ACC112 (cell line): ENCODE results near the gene MED15.
"Not testable (repeated sequence)": the region's sequence is repeated elsewhere in the genome, so short reads cannot be mapped to it uniquely, and the experiment has no call there.

Source experiments
- H2AFZ ChIP-seq: fragments of 200-600 bp; sonication (generic); one replicate; pipeline ENCODE4 v1.6.0; 2017; ENCODE audit warnings: antibody characterized with exemption, low read length; ENCODE audit not compliant: unreplicated experiment
- H3K27ac ChIP-seq: fragments of 200-600 bp; sonication (generic); 2 replicates; pipeline ENCODE4 v1.5.1; 2014; ENCODE audit warnings: low read depth, mild to moderate bottlenecking, antibody characterized with exemption, low read length, moderate library complexity
- H3K27me3 ChIP-seq: fragments of 200-600 bp; sonication (generic); 2 replicates; pipeline ENCODE4 v1.6.1; 2014; ENCODE audit warnings: mild to moderate bottlenecking, antibody characterized with exemption, low read length, moderate library complexity, mixed read lengths; ENCODE audit not compliant: insufficient read depth
- H3K36me3 ChIP-seq: fragments of 200-600 bp; sonication (generic); 2 replicates; pipeline ENCODE4 v1.6.1; 2016; ENCODE audit warnings: mild to moderate bottlenecking, antibody characterized with exemption, low read length, moderate library complexity, mixed read lengths; ENCODE audit not compliant: insufficient read depth
- H3K4me1 ChIP-seq: fragments of 200-600 bp; sonication (generic); one replicate; pipeline ENCODE4 v1.6.1; 2016; ENCODE audit warnings: low read length, mixed read lengths; ENCODE audit not compliant: insufficient read depth, unreplicated experiment, control insufficient read depth
- H3K4me3 ChIP-seq: fragments of 200-600 bp; sonication (generic); 2 replicates; pipeline ENCODE4 v1.5.1; 2014; ENCODE audit warnings: mild to moderate bottlenecking, low read depth, low read length
- H3K79me2 ChIP-seq: fragments of 200-600 bp; sonication (generic); one replicate; pipeline ENCODE4 v1.6.0; 2016; ENCODE audit warnings: low read length; ENCODE audit not compliant: control insufficient read depth, unreplicated experiment, insufficient read depth

Gene MED15

DNA sequence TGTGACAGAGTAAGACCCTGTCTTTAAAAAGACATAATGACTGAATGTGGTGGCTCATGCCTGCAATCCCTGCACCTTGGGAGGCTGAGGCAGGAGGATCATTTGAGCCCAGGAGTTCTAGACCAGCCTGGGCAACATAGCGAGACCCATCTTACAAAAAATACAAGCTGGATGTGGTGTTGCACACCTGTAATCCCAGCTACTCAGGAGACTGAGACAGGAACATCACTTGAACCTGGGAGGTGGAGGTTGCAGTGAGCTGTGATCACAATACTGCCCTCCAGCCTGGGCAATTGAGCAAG lies 112.4 kb downstream of the MED15 start:
- not testable (repeated sequence) for H3K4me1 ChIP-seq, H2AFZ ChIP-seq, H3K27me3 ChIP-seq, H3K36me3 ChIP-seq, H3K4me3 ChIP-seq, H3K27ac ChIP-seq, H3K79me2 ChIP-seq

- H3K36me3 ChIP-seq: no peaks in the 10 kb centered on the region
- H2AFZ ChIP-seq: no peak overlapping the region
- no peaks in the 10 kb centered on the region for H3K27me3 ChIP-seq
- no peaks in the 10 kb centered on the region for H3K79me2 ChIP-seq
- H3K27ac ChIP-seq: no peak overlapping the region
- H3K4me3 ChIP-seq: no peak overlapping the region
- no peaks in the 10 kb centered on the region for H3K4me1 ChIP-seq
These were observed 113.8 kb downstream of the MED15 start for GRCh38 chr22:20621162-20621561.

- H3K36me3 ChIP-seq: no peaks in the 10 kb centered on the region
- H3K79me2 ChIP-seq: no peaks in the 10 kb centered on the region
- H3K4me1 ChIP-seq: no peaks in the 10 kb centered on the region
These were observed 115.4 kb downstream of the MED15 start for GRCh38 chr22:20622650-20623339.

DNA sequence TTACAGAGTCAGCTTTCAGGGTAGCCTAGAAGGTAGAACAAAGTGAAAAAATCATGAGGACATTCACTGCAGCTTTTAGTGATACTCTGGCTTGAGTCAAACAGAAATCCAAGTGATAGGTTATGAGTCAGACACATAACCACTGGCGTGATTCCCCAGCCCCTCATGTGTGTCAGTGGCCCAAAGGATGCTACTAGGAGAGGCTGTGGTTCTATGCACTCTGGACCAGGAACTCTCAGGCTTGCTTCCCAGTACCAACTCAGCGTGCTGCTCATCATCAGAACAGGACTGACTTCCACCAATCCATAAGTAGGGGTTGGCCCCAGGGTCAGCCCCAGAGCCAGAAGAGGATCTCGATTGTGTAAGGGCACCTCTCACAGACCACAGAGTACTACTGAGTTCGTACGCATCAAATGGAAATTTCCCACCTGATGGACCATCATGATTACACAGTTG lies 116.8 kb downstream of the MED15 start:
- peaks cover 16% of the 10 kb centered on the region for H3K27me3 ChIP-seq

More at GRCh38 chr22:20622650-20623339, 115.4 kb downstream of the MED15 start:
- Histone ChIP-seq H3K27ac (no peak overlapping the region), H3K4me3 (no peak overlapping the region), H3K27me3 (peaks cover 10% of the 10 kb centered on the region), H2AFZ (no peak overlapping the region)

GRCh38 chr22:20625270-20625669 lies 117.9 kb downstream of the MED15 start:
- Histone ChIP-seq H3K4me1 (no peaks in the 10 kb centered on the region), H3K79me2 (no peaks in the 10 kb centered on the region), H3K27me3 (peaks cover 16% of the 10 kb centered on the region), H3K36me3 (no peaks in the 10 kb centered on the region), H3K4me3 (no peak overlapping the region), H2AFZ (no peak overlapping the region), H3K27ac (no peak overlapping the region)

More for the DNA sequence above, 116.8 kb downstream of the MED15 start:
- H2AFZ ChIP-seq: no peak overlapping the region
- no peaks in the 10 kb centered on the region for H3K79me2 ChIP-seq
- no peak overlapping the region for H3K27ac ChIP-seq
- H3K36me3 ChIP-seq: no peaks in the 10 kb centered on the region
- H3K4me3 ChIP-seq: no peak overlapping the region
- H3K4me1 ChIP-seq: no peaks in the 10 kb centered on the region

GRCh38 chr22:20626811-20627210 lies 119.4 kb downstream of the MED15 start:
- H3K4me3 ChIP-seq: no peak overlapping the region
- peaks cover 16% of the 10 kb centered on the region for H3K27me3 ChIP-seq
- no peak overlapping the region for H2AFZ ChIP-seq
- no peak overlapping the region for H3K27ac ChIP-seq
- no peaks in the 10 kb centered on the region for H3K4me1 ChIP-seq
- H3K36me3 ChIP-seq: no peaks in the 10 kb centered on the region
- H3K79me2 ChIP-seq: no peaks in the 10 kb centered on the region

DNA sequence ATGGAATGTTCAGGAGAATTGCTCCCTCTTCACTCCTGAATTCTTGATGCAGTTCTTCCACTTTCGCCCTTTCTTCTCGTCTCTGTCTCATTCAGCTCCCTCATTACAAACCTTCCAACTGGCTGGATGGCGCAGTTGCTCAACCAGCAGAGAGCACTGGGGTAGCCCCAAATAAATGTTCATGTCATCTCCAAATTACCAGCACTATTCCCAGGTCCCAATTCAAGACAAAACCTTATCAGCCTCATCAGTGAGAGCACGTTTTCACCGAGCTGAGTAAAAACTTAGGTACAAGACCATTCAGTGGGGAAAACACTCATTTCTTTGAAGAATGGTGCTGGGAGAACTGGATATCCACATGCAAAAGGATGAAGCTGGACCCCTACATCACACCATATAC lies 120.0 kb downstream of the MED15 start:
- Histone ChIP-seq H3K79me2 (no peaks in the 10 kb centered on the region), H2AFZ (no peak overlapping the region), H3K4me3 (no peak overlapping the region), H3K27me3 (peaks cover 16% of the 10 kb centered on the region), H3K27ac (no peak overlapping the region), H3K4me1 (no peaks in the 10 kb centered on the region), H3K36me3 (no peaks in the 10 kb centered on the region)

DNA sequence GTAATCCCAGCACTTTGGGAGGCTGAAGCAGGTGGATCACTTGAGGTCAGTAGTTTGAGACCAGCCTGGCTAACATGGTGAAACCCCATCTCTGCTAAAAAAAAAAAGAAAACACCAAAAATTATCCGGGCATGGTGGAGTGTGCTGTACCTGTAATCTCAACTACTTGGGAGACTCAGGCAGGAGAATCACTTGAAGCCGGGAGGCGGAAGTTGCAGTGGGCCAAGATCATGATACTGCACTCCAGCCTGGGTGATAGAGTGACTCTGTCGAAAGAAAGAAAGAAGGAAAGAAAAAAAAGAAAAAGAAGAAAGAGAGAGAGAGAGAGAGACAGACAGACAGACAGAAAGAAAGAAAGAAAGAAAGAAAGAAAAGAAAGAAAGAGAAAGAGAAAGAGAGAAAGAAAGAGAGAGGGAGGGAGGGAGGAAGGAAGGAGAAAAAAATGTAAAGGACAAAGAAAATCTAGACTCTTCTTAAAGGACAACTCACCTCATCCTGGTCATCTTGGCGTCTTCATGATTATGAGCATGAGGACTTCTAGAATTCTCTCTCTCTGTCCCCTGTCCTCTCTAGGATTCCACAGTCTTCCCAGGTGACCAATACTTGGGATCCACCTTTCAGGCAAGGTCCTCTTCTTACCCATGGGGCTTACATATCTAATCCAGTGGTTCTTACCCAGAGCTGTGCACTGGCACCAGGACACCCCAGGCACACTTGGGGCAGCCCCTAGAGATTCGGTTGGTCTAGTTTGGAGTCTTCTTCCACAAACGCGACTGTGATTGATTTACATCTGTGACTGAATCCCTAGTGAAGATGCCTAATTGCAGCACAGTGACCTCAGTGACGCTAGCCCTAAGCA lies 120.9 kb downstream of the MED15 start:
- Histone ChIP-seq H3K27me3 (peaks cover 16% of the 10 kb centered on the region), H3K4me1 (no peaks in the 10 kb centered on the region), H2AFZ (no peak overlapping the region), H3K36me3 (no peaks in the 10 kb centered on the region), H3K4me3 (no peak overlapping the region), H3K79me2 (no peaks in the 10 kb centered on the region), H3K27ac (no peak overlapping the region)

GRCh38 chr22:20629401-20629800 lies 122.0 kb downstream of the MED15 start:
- peaks cover 17% of the 10 kb centered on the region for H3K27me3 ChIP-seq
- no peak overlapping the region for H3K27ac ChIP-seq
- no peaks in the 10 kb centered on the region for H3K79me2 ChIP-seq
- no peaks in the 10 kb centered on the region for H3K4me1 ChIP-seq
- no peak overlapping the region for H3K4me3 ChIP-seq
- H3K36me3 ChIP-seq: no peaks in the 10 kb centered on the region
- no peak overlapping the region for H2AFZ ChIP-seq

DNA sequence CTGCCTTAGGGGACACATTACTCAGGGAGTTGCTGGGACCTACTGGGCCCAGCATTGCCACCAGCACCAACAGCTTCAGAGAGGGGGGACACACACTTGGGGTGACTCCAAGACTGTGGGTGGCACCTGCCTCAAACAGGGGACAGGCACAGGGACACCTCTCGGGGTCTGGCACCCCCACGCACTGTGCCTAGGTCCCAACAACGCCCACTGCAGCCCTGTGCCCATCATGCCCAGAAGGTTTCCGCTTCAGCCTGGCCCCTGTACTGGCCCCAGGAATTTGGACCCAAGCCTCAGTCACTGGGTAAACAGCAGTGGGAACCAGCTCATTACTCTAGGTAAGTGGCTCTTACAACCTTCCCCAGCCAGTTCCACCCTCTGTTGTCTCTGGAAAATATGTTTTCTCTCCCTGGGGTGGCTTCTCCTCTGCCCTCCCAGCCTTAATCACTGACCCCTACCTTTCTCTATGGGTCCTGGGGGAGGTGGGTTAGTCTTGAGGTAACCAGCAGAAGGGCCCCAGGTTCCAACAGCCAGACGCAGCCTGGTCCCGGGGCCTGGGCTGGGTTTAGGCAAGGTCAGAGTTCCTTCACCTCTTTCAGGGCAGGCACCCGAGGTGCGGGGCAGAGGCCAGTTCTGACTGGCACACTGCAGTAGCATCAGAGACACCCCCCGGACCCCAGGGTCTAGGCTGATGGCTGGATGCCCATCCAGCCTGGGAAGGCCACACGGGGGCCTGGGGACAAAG lies 123.6 kb downstream of the MED15 start:
- Histone ChIP-seq H3K36me3 (no peaks in the 10 kb centered on the region), H3K4me1 (no peaks in the 10 kb centered on the region), H2AFZ (no peak overlapping the region), H3K79me2 (no peaks in the 10 kb centered on the region), H3K27ac (no peak overlapping the region), H3K27me3 (peaks cover 19% of the 10 kb centered on the region), H3K4me3 (no peak overlapping the region)
